GM12878 (cell line): ENCODE results near the gene BLOC1S3. TPM values are rescaled to one million over a fixed set of nuclear protein-coding genes. Genes with fewer than 3 reads are reported as not detected.
A peak's percentile ranks its signal among the peaks of the same experiment; 100 is the strongest.

Source experiments
- ATF7 ChIP-seq: fragments of 450-650 bp; IDR thresholded peaks from 2 replicates; pipeline ENCODE4 v1.6.1; 2016; ENCODE audit warnings: low read depth, mild to moderate bottlenecking
- BACH1 ChIP-seq: fragments of 450-650 bp; IDR thresholded peaks from 2 replicates; pipeline ENCODE4 v1.6.1; 2017; ENCODE audit warnings: mild to moderate bottlenecking, borderline replicate concordance
- CHD2 ChIP-seq: IDR thresholded peaks from 2 replicates; pipeline ENCODE4 v1.6.1; 2011; ENCODE audit warnings: low read depth, low read length, improper control_type of control experiment, borderline replicate concordance
- CHD4 ChIP-seq: fragments of 200-600 bp; sonication (generic); IDR thresholded peaks from 2 replicates; pipeline ENCODE4 v1.6.1; 2016; ENCODE audit warnings: mild to moderate bottlenecking
- CREM ChIP-seq: IDR thresholded peaks from 2 replicates; pipeline ENCODE4 v1.6.1; 2014; ENCODE audit warnings: antibody characterized with exemption, low read depth
- CUX1 ChIP-seq: IDR thresholded peaks from 2 replicates; pipeline ENCODE4 v1.6.1; 2012; ENCODE audit warnings: improper control_type of control experiment, low read depth, low read length; ENCODE audit not compliant: insufficient replicate concordance
- FOXM1 ChIP-seq: IDR thresholded peaks from 2 replicates; pipeline ENCODE4 v1.6.1; 2012; ENCODE audit warnings: low read depth, mild to moderate bottlenecking, inconsistent platforms, low read length, moderate library complexity
- HSF1 ChIP-seq: fragments of 150-350 bp; IDR thresholded peaks from 2 replicates; pipeline ENCODE4 v1.6.1; 2014; ENCODE audit warnings: mild to moderate bottlenecking, low read depth, low read length
- NFYB ChIP-seq: IDR thresholded peaks from 2 replicates; pipeline ENCODE4 v1.6.1; 2011; ENCODE audit warnings: low read depth, mild to moderate bottlenecking, low read length, improper control_type of control experiment, moderate library complexity; ENCODE audit not compliant: insufficient read depth
- NR2C2 ChIP-seq: IDR thresholded peaks from 2 replicates; pipeline ENCODE4 v1.6.1; 2011; ENCODE audit warnings: borderline replicate concordance, low read depth; ENCODE audit not compliant: control insufficient read depth, insufficient read length
- POU2F2 ChIP-seq: IDR thresholded peaks from 3 replicates; pipeline ENCODE4 v1.6.1; 2011; ENCODE audit warnings: low read depth, mild to moderate bottlenecking, low read length, borderline replicate concordance
- PRDM15 ChIP-seq: fragments of 450-650 bp; formaldehyde crosslinking; IDR thresholded peaks from 2 replicates; pipeline ENCODE4 v1.4.0; 2020; ENCODE audit warnings: mild to moderate bottlenecking, moderate library complexity
- SKIL ChIP-seq: fragments of 450-650 bp; IDR thresholded peaks from 2 replicates; pipeline ENCODE4 v1.6.1; 2017; ENCODE audit warnings: mild to moderate bottlenecking, low read depth, inconsistent platforms; ENCODE audit not compliant: poor library complexity, severe bottlenecking
- SMAD5 ChIP-seq: IDR thresholded peaks from 2 replicates; pipeline ENCODE4 v1.6.1; 2016; ENCODE audit warnings: antibody characterized with exemption, low read depth
- STAT3 ChIP-seq: IDR thresholded peaks from 2 replicates; pipeline ENCODE4 v1.6.1; 2011; ENCODE audit warnings: low read depth, low read length, improper control_type of control experiment
- YY1 ChIP-seq: IDR thresholded peaks from 2 replicates; pipeline ENCODE4 v1.6.1; 2011; ENCODE audit warnings: low read depth, mild to moderate bottlenecking, low read length
- polyA plus RNA-seq, 11 experiments: library from polyadenylated mRNA; depleted of rRNA in 4 of 11; unstranded in 6 of 11; stranded (reverse) in 5 of 11; fragments of >200 nt; fragmentation: Nextera tagmentation in 4 of 11; fragmentation: Illumina TruSeq in 1 of 11; extraction: Ambion mirVana in 4 of 11; extraction: Trizol in 1 of 11; gene quantifications; 1 replicate in 1 of 11; 2 replicates in 10 of 11; pipeline versions ENCODE4 v1.2.1 to v1.2.3, GENCODE V29; 2011 to 2016; ENCODE audit warnings: inconsistent platforms in 2 of 11, missing spikeins in 2 of 11, low read depth in 1 of 11
- total RNA-seq, 4 experiments: library from RNA; depleted of rRNA in 3 of 4; stranded (reverse); fragments of >200 nt in 3 of 4; fragmentation: Illumina TruSeq in 1 of 4; extraction: Trizol in 1 of 4; gene quantifications; 2 replicates each; pipeline versions ENCODE4 v1.2.1 to v1.2.3, GENCODE V29; 2013 to 2021

The BLOC1S3 gene
- total and polyA plus RNA-seq, 10 of the 15 experiments (the other 5 are each of a cell fraction or from before 2014, with no cell fraction given): 3.6 to 18.3 (median 10.4) TPM

- TF ChIP-seq PRDM15: no peak
- TF ChIP-seq SKIL: no peak
- no peak for TF ChIP-seq HSF1
- no peak for TF ChIP-seq NR2C2
- TF ChIP-seq FOXM1: no peak
- TF ChIP-seq CUX1: peak; percentile 49
- peak; percentile 79; the same call in 1 of the 3 replicates for TF ChIP-seq POU2F2
- TF ChIP-seq CREM: peak; percentile 92
- TF ChIP-seq SMAD5: no peak
- TF ChIP-seq STAT3: no peak
- TF ChIP-seq ATF7: peak; percentile 72; the same call in 1 of the 2 replicates
- no peak for TF ChIP-seq CHD4
- TF ChIP-seq CHD2: peak; percentile 88
- TF ChIP-seq YY1: peak; percentile 71; the same call in 1 of the 2 replicates
- peak; percentile 82 for TF ChIP-seq NFYB
- no peak for TF ChIP-seq BACH1
These were observed at the start of gene BLOC1S3 (continued) for GRCh38 chr19:45178262-45179071.
